Trophoblast cell (in vitro differentiated cells and primary cell): ENCODE results near the gene DAZAP1.
A peak's percentile ranks its signal among the peaks of the same experiment; 100 is the strongest.

Source experiments
- DNase-seq, 2 donors: peaks; one replicate each; pipeline ENCODE4 v3.0.0-alpha.2; 2016
- H2AFZ ChIP-seq: 2 replicates; pipeline ENCODE4 v1.6.1; 2013; ENCODE audit warnings: low read length, moderate library complexity, mild to moderate bottlenecking; ENCODE audit not compliant: insufficient read depth, poor library complexity
- H2AK5ac ChIP-seq: 2 replicates; pipeline ENCODE4 v1.6.1; 2013; ENCODE audit warnings: mild to moderate bottlenecking, low read length
- H2BK120ac ChIP-seq: 2 replicates; pipeline ENCODE4 v1.6.1; 2013; ENCODE audit warnings: low read length, mild to moderate bottlenecking, moderate library complexity; ENCODE audit not compliant: insufficient read depth, poor library complexity
- H2BK12ac ChIP-seq: 2 replicates; pipeline ENCODE4 v1.6.1; 2013; ENCODE audit warnings: mild to moderate bottlenecking, low read length, moderate library complexity
- H2BK5ac ChIP-seq: 2 replicates; pipeline ENCODE4 v1.6.1; 2013; ENCODE audit warnings: low read length, low read depth, moderate library complexity, mild to moderate bottlenecking; ENCODE audit not compliant: poor library complexity
- H3K14ac ChIP-seq: 2 replicates; pipeline ENCODE4 v1.6.1; 2013; ENCODE audit warnings: mild to moderate bottlenecking, low read length
- H3K18ac ChIP-seq: 2 replicates; pipeline ENCODE4 v1.6.1; 2013; ENCODE audit warnings: mild to moderate bottlenecking, low read length
- H3K23ac ChIP-seq: 2 replicates; pipeline ENCODE4 v1.6.1; 2013; ENCODE audit warnings: low read length
- H3K27ac ChIP-seq: 2 replicates; pipeline ENCODE4 v1.5.1; 2013; ENCODE audit warnings: low read depth, mild to moderate bottlenecking, inconsistent platforms, low read length, moderate library complexity
- H3K27me3 ChIP-seq: 2 replicates; pipeline ENCODE4 v1.6.1; 2013; ENCODE audit warnings: inconsistent platforms, mild to moderate bottlenecking, low read length, moderate library complexity; ENCODE audit not compliant: insufficient read depth
- H3K36me3 ChIP-seq, 2 experiments: 1 replicate in 1 of 2; 2 replicates in 1 of 2; pipeline ENCODE4 v1.6.1; 2013; ENCODE audit warnings: low read length in 2 of 2, mild to moderate bottlenecking in 2 of 2, moderate library complexity in 1 of 2; ENCODE audit not compliant: insufficient read depth in 2 of 2, control insufficient read depth in 1 of 2
- H3K4ac ChIP-seq: 2 replicates; pipeline ENCODE4 v1.6.1; 2013; ENCODE audit warnings: low read depth, mild to moderate bottlenecking, low read length, moderate library complexity
- H3K4me1 ChIP-seq, 2 experiments: 1 replicate in 1 of 2; 2 replicates in 1 of 2; pipeline ENCODE4 v1.6.1; 2013; ENCODE audit warnings: low read length in 2 of 2, mild to moderate bottlenecking in 2 of 2, moderate library complexity in 1 of 2; ENCODE audit not compliant: insufficient read depth in 2 of 2, control insufficient read depth in 1 of 2
- H3K4me2 ChIP-seq: 2 replicates; pipeline ENCODE4 v1.6.1; 2013; ENCODE audit warnings: inconsistent platforms, mild to moderate bottlenecking, low read length, moderate library complexity
- H3K4me3 ChIP-seq: 2 replicates; pipeline ENCODE4 v1.5.1; 2013; ENCODE audit warnings: mild to moderate bottlenecking, low read depth, low read length, inconsistent platforms
- H3K79me1 ChIP-seq: one replicate; pipeline ENCODE4 v1.6.1; 2013; ENCODE audit warnings: low read length
- H3K79me2 ChIP-seq: 2 replicates; pipeline ENCODE4 v1.6.1; 2013; ENCODE audit warnings: low read length, mild to moderate bottlenecking; ENCODE audit not compliant: control insufficient read depth, insufficient read depth, poor library complexity
- H3K9ac ChIP-seq: 2 replicates; pipeline ENCODE4 v1.6.1; 2013; ENCODE audit warnings: mild to moderate bottlenecking, low read length
- H3K9me3 ChIP-seq: 2 replicates; pipeline ENCODE4 v1.6.1; 2013; ENCODE audit warnings: low read depth, mild to moderate bottlenecking, control low read depth, inconsistent platforms, low read length; ENCODE audit not compliant: insufficient read depth
- H4K12ac ChIP-seq: 2 replicates; pipeline ENCODE4 v1.6.1; 2013; ENCODE audit warnings: low read depth, mild to moderate bottlenecking, low read length, moderate library complexity
- H4K8ac ChIP-seq: 2 replicates; pipeline ENCODE4 v1.6.1; 2013; ENCODE audit warnings: low read depth, mild to moderate bottlenecking, low read length, moderate library complexity
- H4K91ac ChIP-seq: one replicate; pipeline ENCODE4 v1.6.1; 2013; ENCODE audit warnings: low read depth, mild to moderate bottlenecking, low read length, moderate library complexity
- WGBS: extraction: QIAGEN DNeasy Blood & Tissue Kit; methylation state at CpG from one replicate; pipeline ENCODE4 v1.1.7; 2013; ENCODE audit warnings: missing lambda C conversion rate; ENCODE audit not compliant: insufficient read length, insufficient coverage; ENCODE audit errors: extremely low coverage; 5-methylcytosine and 5-hydroxymethylcytosine counted together

DAZAP1 gene

GRCh38 chr19:1396019-1396767 is 11.2 kb upstream of the DAZAP1 start:
- Histone ChIP-seq H3K23ac (no peak overlapping the region), H3K4me3 (no peak overlapping the region), H3K9ac (no peak overlapping the region), H3K27me3 (no peaks in the 10 kb centered on the region), H3K79me2 (peaks cover 4% of the 10 kb centered on the region), H3K4ac (no peak overlapping the region), H2AK5ac (no peak overlapping the region), H3K4me1 (peaks cover 6% of the 10 kb centered on the region in 2 experiments), H4K91ac (no peak overlapping the region), H3K27ac (no peak overlapping the region), H3K79me1 (peaks cover 5% of the 10 kb centered on the region), H2AFZ (no peak overlapping the region), H3K14ac (no peak overlapping the region), H2BK5ac (no peak overlapping the region), H3K36me3 (peaks cover 16% of the 10 kb centered on the region in 2 experiments), H4K8ac (no peak overlapping the region), H2BK12ac (no peak overlapping the region), H2BK120ac (no peak overlapping the region), H3K18ac (no peak overlapping the region), H4K12ac (no peak overlapping the region), H3K4me2 (no peak overlapping the region), H3K9me3 (peaks cover 1% of the 10 kb centered on the region)
- DNase-seq, result no peak
- no CpG with 5 or more reads among the region's 25 CpGs for WGBS

DNA sequence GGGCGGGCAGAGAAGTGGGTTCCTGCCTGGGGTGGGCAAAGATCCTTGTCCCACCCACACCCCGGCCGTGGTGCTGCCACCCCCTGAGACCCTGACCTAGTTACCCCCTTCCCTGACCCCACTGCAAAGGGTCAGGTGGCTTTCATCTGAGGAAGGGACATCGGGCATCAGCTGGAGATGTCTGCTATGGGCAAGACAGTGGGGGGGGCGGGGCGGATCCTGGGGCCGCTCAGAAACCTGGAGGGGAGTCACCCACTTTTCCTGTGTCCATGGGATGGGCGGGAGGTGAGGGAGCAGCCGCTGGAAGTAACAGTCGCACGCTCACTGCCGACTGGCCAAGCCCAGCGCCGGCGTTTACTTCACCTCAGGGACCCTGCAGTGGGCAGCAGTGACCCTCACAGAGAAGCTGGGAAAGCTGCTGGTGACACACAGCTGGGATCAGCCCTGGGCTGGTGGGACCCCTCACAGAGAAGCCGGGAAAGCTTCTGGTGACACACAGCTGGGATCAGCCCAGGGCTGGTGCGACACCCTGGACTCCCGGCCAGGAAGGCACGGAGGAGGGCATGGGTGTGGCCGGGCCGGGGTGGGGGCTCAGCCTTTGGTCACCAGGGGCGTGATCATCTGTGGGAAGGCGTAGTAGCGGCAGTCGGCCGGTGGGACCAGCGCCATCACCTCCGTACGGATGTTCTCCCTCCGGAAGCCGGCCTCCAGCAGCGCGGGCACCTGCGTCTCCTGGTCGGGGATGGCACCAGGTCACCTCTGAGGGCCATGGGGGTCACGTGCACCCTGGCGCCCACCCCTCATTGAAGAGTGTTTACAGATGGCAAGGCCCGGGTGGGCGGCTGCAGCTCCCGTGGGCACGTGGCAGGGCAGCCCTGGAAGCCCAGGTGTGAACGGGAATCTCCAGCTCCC is 10.4 kb upstream of the DAZAP1 start:
- Histone ChIP-seq H3K9me3 (peaks cover 1% of the 10 kb centered on the region), H3K23ac (no peak overlapping the region), H2BK5ac (no peak overlapping the region), H3K79me2 (peaks cover 6% of the 10 kb centered on the region), H3K4me3 (peak overlapping the region; percentile 31), H3K14ac (no peak overlapping the region), H3K9ac (no peak overlapping the region), H4K12ac (no peak overlapping the region), H3K79me1 (peaks cover 8% of the 10 kb centered on the region), H3K4ac (no peak overlapping the region), H2BK120ac (no peak overlapping the region), H4K91ac (no peak overlapping the region), H3K27me3 (no peaks in the 10 kb centered on the region), H3K36me3 (peaks cover 15 to 16% of the 10 kb centered on the region in 2 experiments), H4K8ac (no peak overlapping the region), H2AFZ (no peak overlapping the region), H3K4me1 (peaks cover 6% of the 10 kb centered on the region in 2 experiments), H3K27ac (no peak overlapping the region), H2BK12ac (no peak overlapping the region), H2AK5ac (no peak overlapping the region), H3K18ac (no peak overlapping the region), H3K4me2 (no peak overlapping the region)
- no peak for DNase-seq
- no CpG with 5 or more reads among the region's 42 CpGs for WGBS

DNA sequence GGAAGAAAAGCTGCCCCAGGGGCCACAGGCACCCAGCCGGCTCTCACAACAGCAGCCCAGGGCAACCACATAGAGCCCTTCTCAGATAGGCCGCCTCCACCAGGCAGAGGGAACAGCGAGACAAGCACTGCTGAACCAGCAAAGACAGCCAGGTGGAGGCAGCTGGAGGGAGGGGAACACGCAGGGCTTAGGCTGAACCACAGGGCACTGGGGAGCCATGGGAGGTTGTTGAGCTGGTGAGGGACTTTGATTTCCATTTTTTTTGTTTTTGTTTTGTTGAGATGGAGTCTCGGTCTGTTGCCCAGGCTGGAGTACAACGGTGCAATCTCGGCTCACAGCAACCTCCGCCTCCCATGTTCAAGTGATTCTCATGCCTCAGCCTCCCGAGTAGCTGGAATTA is 9.5 kb upstream of the DAZAP1 start:
- H3K27me3 ChIP-seq, result no peaks in the 10 kb centered on the region
- no peak overlapping the region for H3K9ac ChIP-seq
- H4K12ac ChIP-seq, result no peak overlapping the region
- no peak overlapping the region for H3K18ac ChIP-seq
- H3K27ac ChIP-seq, result no peak overlapping the region
- peaks cover 6% of the 10 kb centered on the region in 2 experiments for H3K4me1 ChIP-seq
- H3K36me3 ChIP-seq, result peaks cover 7 to 10% of the 10 kb centered on the region in 2 experiments
- no peak overlapping the region for H2BK12ac ChIP-seq
- no peak overlapping the region for H2AFZ ChIP-seq
- H3K9me3 ChIP-seq, result peaks cover 5% of the 10 kb centered on the region
- no CpG with 5 or more reads among the region's 9 CpGs for WGBS
- H3K23ac ChIP-seq, result no peak overlapping the region
- no peak overlapping the region for H3K4me2 ChIP-seq
- no peak overlapping the region for H4K8ac ChIP-seq
- no peak overlapping the region for H4K91ac ChIP-seq
- DNase-seq, result peak in 1 of 2 donors; percentile 19
- H2BK120ac ChIP-seq, result no peak overlapping the region
- H3K14ac ChIP-seq, result no peak overlapping the region
- peaks cover 8% of the 10 kb centered on the region for H3K79me1 ChIP-seq
- no peak overlapping the region for H2BK5ac ChIP-seq
- no peak overlapping the region for H2AK5ac ChIP-seq
- H3K4me3 ChIP-seq, result no peak overlapping the region
- H3K4ac ChIP-seq, result no peak overlapping the region
- peaks cover 6% of the 10 kb centered on the region for H3K79me2 ChIP-seq

GRCh38 chr19:1399079-1399478 is 8.3 kb upstream of the DAZAP1 start:
- Histone ChIP-seq H3K27me3 (no peaks in the 10 kb centered on the region), H3K9ac (no peak overlapping the region), H3K18ac (no peak overlapping the region), H2BK12ac (no peak overlapping the region), H3K4me2 (no peak overlapping the region), H3K4ac (no peak overlapping the region), H3K23ac (no peak overlapping the region), H2BK5ac (no peak overlapping the region), H3K79me1 (peaks cover 8% of the 10 kb centered on the region), H3K14ac (no peak overlapping the region), H2BK120ac (no peak overlapping the region), H3K9me3 (peaks cover 5% of the 10 kb centered on the region), H3K27ac (no peak overlapping the region), H4K12ac (no peak overlapping the region), H2AFZ (no peak overlapping the region), H3K79me2 (peaks cover 6% of the 10 kb centered on the region), H3K4me1 (peaks cover 6% of the 10 kb centered on the region in 2 experiments), H4K8ac (no peak overlapping the region), H2AK5ac (no peak overlapping the region), H3K36me3 (peaks cover 3% of the 10 kb centered on the region in 2 experiments), H4K91ac (no peak overlapping the region), H3K4me3 (no peak overlapping the region)
- no CpG with 5 or more reads among the region's 19 CpGs for WGBS
- no peak for DNase-seq
